GM23248 (cell line): ENCODE measurements around the gene VWA5B2.

Experiments used
- EZH2 ChIP-seq: fragments of 200-600 bp; sonication (generic); IDR thresholded peaks from 2 replicates; pipeline ENCODE4 v1.6.1; 2018; ENCODE audit warnings: antibody characterized with exemption, mild to moderate bottlenecking; ENCODE audit not compliant: insufficient read depth, poor library complexity, severe bottlenecking
- EZH2phosphoT487 ChIP-seq: fragments of 200-600 bp; sonication (generic); IDR thresholded peaks from 2 replicates; pipeline ENCODE4 v1.6.1; 2018; ENCODE audit warnings: antibody characterized with exemption, moderate library complexity, mild to moderate bottlenecking, low read depth; ENCODE audit not compliant: insufficient read depth

DNA sequence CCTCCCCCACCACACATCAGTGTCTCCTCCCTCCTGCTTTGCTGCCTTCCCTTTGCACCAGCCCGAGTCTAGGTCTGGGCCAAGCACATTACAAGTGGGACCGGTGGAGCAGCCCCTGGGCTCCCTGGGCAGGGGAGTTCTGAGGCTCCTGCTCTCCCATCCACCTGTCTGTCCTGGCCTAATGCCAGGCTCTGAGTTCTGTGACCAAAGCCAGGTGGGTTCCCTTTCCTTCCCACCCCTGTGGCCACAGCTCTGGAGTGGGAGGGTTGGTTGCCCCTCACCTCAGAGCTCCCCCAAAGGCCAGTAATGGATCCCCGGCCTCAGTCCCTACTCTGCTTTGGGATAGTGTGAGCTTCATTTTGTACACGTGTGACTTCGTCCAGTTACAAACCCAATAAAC lies 45.7 kb upstream of the VWA5B2 start:
- TF ChIP-seq EZH2phosphoT487 (no peak), EZH2 (no peak)
